GM12865 (cell line): Measurements from ENCODE around the gene CELSR2.
"Not testable (repeated sequence)": the region's sequence is repeated elsewhere in the genome, so short reads cannot be mapped to it uniquely, and the experiment has no call there.

Source experiments
- DNase-seq: peaks from one replicate; pipeline ENCODE4 v3.0.0; 2010; ENCODE audit warnings: low read depth
- H3K4me3 ChIP-seq: 2 replicates; pipeline ENCODE4 v1.5.1; 2011; ENCODE audit warnings: mild to moderate bottlenecking, low read depth, low read length, control low read depth
- CTCF ChIP-seq: IDR thresholded peaks from 2 replicates; pipeline ENCODE4 v1.5.1; 2011; ENCODE audit warnings: low read length, control low read depth, low read depth, inconsistent platforms; ENCODE audit not compliant: insufficient read depth; ENCODE audit errors: missing control alignments

The CELSR2 gene

GRCh38 chr1:109216662-109217061, 32.7 kb upstream of the CELSR2 start:
- no peak overlapping the region for H3K4me3 ChIP-seq
- DNase-seq, result no peak
- TF ChIP-seq CTCF, result no peak

DNA sequence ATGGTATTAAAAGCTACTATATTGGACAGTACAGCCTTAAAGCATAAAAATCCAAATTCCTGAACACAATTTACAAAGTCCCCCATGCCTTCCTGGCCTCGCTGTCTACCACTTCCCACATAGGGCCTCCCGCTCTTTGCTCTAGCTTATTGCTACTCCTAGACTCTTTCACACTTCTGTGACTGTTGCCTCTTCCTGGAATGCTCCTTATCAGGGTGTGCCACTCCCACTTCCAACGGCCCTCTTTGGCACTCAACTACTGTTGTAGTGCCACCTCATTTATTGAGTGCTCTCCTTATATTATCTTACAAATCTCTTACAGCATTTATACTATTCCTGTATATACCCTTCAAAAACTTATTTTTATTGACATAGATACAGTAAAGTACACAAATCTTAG, 30.8 kb upstream of the CELSR2 start:
- DNase-seq, result no peak
- no peak overlapping the region for H3K4me3 ChIP-seq
- TF ChIP-seq CTCF, result no peak

GRCh38 chr1:109221201-109221600, 28.1 kb upstream of the CELSR2 start:
- not testable (repeated sequence) for DNase-seq, H3K4me3 ChIP-seq

GRCh38 chr1:109225308-109225707, 24.0 kb upstream of the CELSR2 start:
- DNase-seq, result no peak
- TF ChIP-seq CTCF, result no peak
- no peak overlapping the region for H3K4me3 ChIP-seq

DNA sequence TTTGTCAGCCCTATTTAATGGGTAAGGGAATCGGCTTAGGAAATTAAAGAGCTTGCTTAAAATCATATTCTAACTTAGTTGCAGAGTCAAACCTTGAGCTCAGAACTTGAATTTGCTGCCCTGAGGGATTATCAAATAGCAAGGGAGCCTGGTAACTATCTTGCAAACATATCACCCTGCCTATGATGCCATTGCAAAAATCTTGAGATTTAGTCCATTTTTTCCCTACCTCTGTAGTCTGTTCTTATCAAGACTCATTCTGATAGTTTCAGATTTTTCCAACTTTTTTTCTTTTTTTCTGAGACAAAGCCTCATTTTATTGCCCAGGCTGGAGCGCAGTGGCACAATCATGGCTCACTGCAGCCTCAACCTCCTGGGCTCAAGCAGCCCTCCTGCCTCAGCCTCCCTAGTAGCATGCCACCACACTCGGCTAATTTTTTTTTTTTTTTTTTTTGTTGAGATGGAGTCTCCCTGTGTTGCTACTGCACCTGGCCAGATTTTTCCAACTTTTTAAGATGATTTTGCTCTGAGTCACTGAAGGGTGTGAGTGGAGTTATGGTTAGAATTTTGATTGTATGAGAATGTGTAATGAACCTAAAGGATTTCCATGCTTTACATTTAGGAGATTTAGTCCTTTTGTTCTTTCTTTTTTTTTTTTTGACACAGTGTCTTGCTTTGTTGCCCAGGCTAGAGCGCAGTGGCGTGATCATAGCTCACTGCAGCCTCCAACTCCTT, 23.5 kb upstream of the CELSR2 start:
- TF ChIP-seq CTCF, result no peak
- DNase-seq, result no peak
- no peak overlapping the region for H3K4me3 ChIP-seq

GRCh38 chr1:109228167-109228566, 21.2 kb upstream of the CELSR2 start:
- H3K4me3 ChIP-seq, result no peak overlapping the region
- no peak for DNase-seq
- TF ChIP-seq CTCF, result no peak

DNA sequence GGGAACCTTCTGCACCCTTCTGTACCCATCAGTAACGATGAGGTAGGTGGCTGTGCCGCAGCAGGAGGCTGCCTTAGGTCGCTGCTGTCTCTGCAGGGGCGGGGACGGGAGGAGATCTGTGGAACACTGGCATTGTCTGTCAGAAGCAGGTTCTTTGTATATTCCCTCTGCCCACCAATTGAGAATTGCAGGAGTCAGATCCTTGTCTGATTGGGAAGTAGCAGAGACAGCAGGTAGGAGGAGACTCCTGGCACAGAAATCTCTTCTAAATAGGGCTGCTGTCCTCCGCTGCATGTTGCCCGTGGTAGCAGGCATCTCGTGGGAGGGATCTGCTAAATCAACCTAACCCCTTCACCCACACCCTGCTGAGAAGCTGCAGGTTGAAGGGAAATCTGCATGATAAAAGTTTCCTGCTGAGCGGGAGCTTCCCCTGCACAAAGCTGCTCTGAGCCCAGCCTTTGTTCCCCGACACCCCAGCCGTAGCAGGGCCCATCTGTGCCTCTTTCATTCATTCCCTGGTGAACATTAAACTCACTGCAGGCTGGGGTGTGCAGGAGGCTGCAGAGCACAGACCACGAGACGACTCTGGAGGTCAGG, 19.7 kb upstream of the CELSR2 start:
- no peak for TF ChIP-seq CTCF
- H3K4me3 ChIP-seq, result no peak overlapping the region
- no peak for DNase-seq
